Parathyroid adenoma (tissue), 2 donors: ENCODE data around the gene WWOX.

Experiments used
- H2AFZ ChIP-seq: fragments of 300-600 bp; sonication (generic); one replicate; pipeline ENCODE4 v1.7.0; 2017; ENCODE audit warnings: antibody characterized with exemption, mild to moderate bottlenecking
- H3K27ac ChIP-seq: fragments of 300-600 bp; sonication (generic); one replicate; pipeline ENCODE4 v1.7.0; 2017
- H3K27me3 ChIP-seq: fragments of 300-600 bp; sonication (generic); one replicate; pipeline ENCODE4 v1.7.0; 2017; ENCODE audit warnings: low read length; ENCODE audit not compliant: control insufficient read depth, insufficient read depth
- H3K36me3 ChIP-seq: fragments of 300-600 bp; sonication (generic); one replicate; pipeline ENCODE4 v1.7.0; 2017; ENCODE audit warnings: low read length; ENCODE audit not compliant: control insufficient read depth, insufficient read depth
- H3K4me1 ChIP-seq: fragments of 300-600 bp; sonication (generic); one replicate; pipeline ENCODE4 v1.7.0; 2017; ENCODE audit warnings: control low read depth
- H3K4me2 ChIP-seq: fragments of 300-600 bp; sonication (generic); one replicate; pipeline ENCODE4 v1.7.0; 2017; ENCODE audit warnings: low read length
- H3K4me3 ChIP-seq: fragments of 300-600 bp; sonication (generic); one replicate; pipeline ENCODE4 v1.7.0; 2017; ENCODE audit warnings: low read depth, low read length
- H3K79me2 ChIP-seq: fragments of 300-600 bp; sonication (generic); one replicate; pipeline ENCODE4 v1.7.0; 2017; ENCODE audit warnings: control low read depth
- H3K9ac ChIP-seq: fragments of 300-600 bp; sonication (generic); one replicate; pipeline ENCODE4 v1.7.0; 2017; ENCODE audit warnings: mild to moderate bottlenecking
- H3K9me3 ChIP-seq: fragments of 300-600 bp; sonication (generic); one replicate; pipeline ENCODE4 v1.7.0; 2017; ENCODE audit warnings: low read length; ENCODE audit not compliant: control insufficient read depth
- CTCF ChIP-seq: fragments of 300-600 bp; sonication (generic); IDR thresholded peaks from one replicate; pipeline ENCODE4 v1.7.0; 2017; ENCODE audit warnings: antibody characterized with exemption, mild to moderate bottlenecking
- donor health status: primary hyperparathyroidism.

Gene WWOX

DNA sequence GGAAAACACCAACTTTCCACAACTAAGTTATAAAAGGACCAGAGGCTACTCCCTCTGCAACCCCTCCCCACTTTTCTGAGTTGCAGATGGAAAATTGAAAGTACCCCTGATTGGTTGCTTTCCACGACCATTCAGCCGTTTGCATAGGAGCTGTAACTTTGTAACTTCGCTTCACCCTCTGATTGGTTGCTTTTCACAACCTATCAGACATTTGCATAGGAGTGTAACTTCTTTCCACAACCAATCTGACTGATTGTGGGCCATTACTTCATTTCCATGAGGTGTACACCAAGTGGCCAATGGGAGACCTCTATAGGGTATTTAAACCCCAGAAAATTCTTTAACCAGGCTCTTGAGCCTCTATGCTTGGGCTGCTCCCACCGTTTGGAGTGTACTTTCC lies 644.1 kb downstream of the WWOX start:
- Histone ChIP-seq H3K9ac (no peak overlapping the region), H3K27me3 (no peaks in the 10 kb centered on the region), H3K4me2 (no peak overlapping the region), H3K4me1 (peaks cover 22% of the 10 kb centered on the region), H3K27ac (no peak overlapping the region), H3K9me3 (no peaks in the 10 kb centered on the region), H3K4me3 (no peak overlapping the region), H3K79me2 (no peaks in the 10 kb centered on the region), H2AFZ (no peak overlapping the region), H3K36me3 (no peaks in the 10 kb centered on the region)
- no peak for TF ChIP-seq CTCF

GRCh38 chr16:78744099-78744498 lies 644.6 kb downstream of the WWOX start:
- H3K9ac ChIP-seq, result no peak overlapping the region
- H3K4me3 ChIP-seq, result no peak overlapping the region
- no peak for TF ChIP-seq CTCF

GRCh38 chr16:78744796-78745107 lies 645.3 kb downstream of the WWOX start:
- Histone ChIP-seq H3K27ac (no peak overlapping the region), H3K4me3 (no peak overlapping the region)

More at GRCh38 chr16:78744099-78744498, 644.6 kb downstream of the WWOX start:
- Histone ChIP-seq H3K79me2 (no peaks in the 10 kb centered on the region), H3K27ac (no peak overlapping the region), H3K4me2 (no peak overlapping the region), H3K27me3 (no peaks in the 10 kb centered on the region), H3K4me1 (peaks cover 28% of the 10 kb centered on the region), H2AFZ (no peak overlapping the region), H3K36me3 (no peaks in the 10 kb centered on the region), H3K9me3 (no peaks in the 10 kb centered on the region)

GRCh38 chr16:78745108-78746019 lies 645.9 kb downstream of the WWOX start:
- H2AFZ ChIP-seq, result no peak overlapping the region
- H3K9ac ChIP-seq, result no peak overlapping the region
- no peaks in the 10 kb centered on the region for H3K9me3 ChIP-seq
- H3K4me2 ChIP-seq, result no peak overlapping the region
- no peak overlapping the region for H3K4me3 ChIP-seq
- no peaks in the 10 kb centered on the region for H3K27me3 ChIP-seq
- no peaks in the 10 kb centered on the region for H3K36me3 ChIP-seq
- no peak for TF ChIP-seq CTCF
- no peak overlapping the region for H3K27ac ChIP-seq
- H3K79me2 ChIP-seq, result no peaks in the 10 kb centered on the region
- peaks cover 30% of the 10 kb centered on the region for H3K4me1 ChIP-seq

More at GRCh38 chr16:78744796-78745107, 645.3 kb downstream of the WWOX start:
- no peak overlapping the region for H2AFZ ChIP-seq
- no peak overlapping the region for H3K9ac ChIP-seq
- no peaks in the 10 kb centered on the region for H3K36me3 ChIP-seq
- H3K27me3 ChIP-seq, result no peaks in the 10 kb centered on the region
- no peak for TF ChIP-seq CTCF
- peaks cover 30% of the 10 kb centered on the region for H3K4me1 ChIP-seq
- H3K9me3 ChIP-seq, result no peaks in the 10 kb centered on the region
- no peaks in the 10 kb centered on the region for H3K79me2 ChIP-seq
- H3K4me2 ChIP-seq, result no peak overlapping the region

- Histone ChIP-seq H3K4me3 (no peak overlapping the region), H3K4me2 (no peak overlapping the region), H3K9ac (no peak overlapping the region), H3K79me2 (no peaks in the 10 kb centered on the region), H3K36me3 (no peaks in the 10 kb centered on the region), H3K9me3 (no peaks in the 10 kb centered on the region), H2AFZ (no peak overlapping the region), H3K27ac (no peak overlapping the region), H3K4me1 (peaks cover 30% of the 10 kb centered on the region), H3K27me3 (no peaks in the 10 kb centered on the region)
- no peak for TF ChIP-seq CTCF
Measured at GRCh38 chr16:78746718-78747117, 647.3 kb downstream of the WWOX start.
